H9 (cell line): Measurements from ENCODE around the gene RPL22L1. TPM values are rescaled to one million over a fixed set of nuclear protein-coding genes. Genes with fewer than 3 reads are reported as not detected.
"Not testable (repeated sequence)": the region's sequence is repeated elsewhere in the genome, so short reads cannot be mapped to it uniquely, and the experiment has no call there.

Source experiments
- DNase-seq: peaks from one replicate; pipeline ENCODE4 v3.0.0-alpha.2; 2017
- H2AFZ ChIP-seq: one replicate; pipeline ENCODE4 v1.6.1; 2013; ENCODE audit warnings: mild to moderate bottlenecking, low read length, control low read depth, moderate library complexity
- H2AK5ac ChIP-seq: 2 replicates; pipeline ENCODE4 v1.6.1; 2013; ENCODE audit warnings: low read length, control low read depth, mixed read lengths; ENCODE audit not compliant: insufficient read length
- H2BK120ac ChIP-seq: one replicate; pipeline ENCODE4 v1.6.1; 2013; ENCODE audit warnings: low read depth, mild to moderate bottlenecking, low read length, control low read depth, inconsistent platforms; ENCODE audit not compliant: poor library complexity, severe bottlenecking
- H2BK12ac ChIP-seq: 2 replicates; pipeline ENCODE4 v1.6.1; 2013; ENCODE audit warnings: low read length, control low read depth, mixed read lengths, low read depth; ENCODE audit not compliant: insufficient read length
- H2BK15ac ChIP-seq: 2 replicates; pipeline ENCODE4 v1.6.1; 2013; ENCODE audit warnings: low read depth, low read length, control low read depth
- H2BK20ac ChIP-seq: one replicate; pipeline ENCODE4 v1.6.1; 2013; ENCODE audit warnings: low read depth, mild to moderate bottlenecking, low read length, control low read depth, inconsistent platforms; ENCODE audit not compliant: poor library complexity, severe bottlenecking
- H2BK5ac ChIP-seq: 2 replicates; pipeline ENCODE4 v1.6.1; 2013; ENCODE audit warnings: low read length, control low read depth, mixed read lengths; ENCODE audit not compliant: insufficient read length
- H3K14ac ChIP-seq: 2 replicates; pipeline ENCODE4 v1.6.1; 2013; ENCODE audit warnings: low read length, control low read depth; ENCODE audit not compliant: insufficient read depth
- H3K18ac ChIP-seq: 2 replicates; pipeline ENCODE4 v1.6.1; 2013; ENCODE audit warnings: low read depth, mild to moderate bottlenecking, mixed read lengths, low read length, control low read depth; ENCODE audit not compliant: insufficient read length
- H3K23ac ChIP-seq: 2 replicates; pipeline ENCODE4 v1.6.1; 2013; ENCODE audit warnings: low read length, control low read depth, mixed read lengths, low read depth; ENCODE audit not compliant: insufficient read length
- H3K23me2 ChIP-seq: 2 replicates; pipeline ENCODE4 v1.6.1; 2013; ENCODE audit warnings: low read depth, mild to moderate bottlenecking, mixed read lengths, low read length, control low read depth; ENCODE audit not compliant: insufficient read length, poor library complexity, severe bottlenecking
- H3K27ac ChIP-seq: 2 replicates; pipeline ENCODE4 v1.5.1; 2013; ENCODE audit warnings: low read length, control low read depth, mixed read lengths, low read depth; ENCODE audit not compliant: insufficient read length
- H3K27me3 ChIP-seq: 2 replicates; pipeline ENCODE4 v1.6.1; 2013; ENCODE audit warnings: low read length, control low read depth, inconsistent platforms; ENCODE audit not compliant: insufficient read depth
- H3K4ac ChIP-seq: 2 replicates; pipeline ENCODE4 v1.6.1; 2013; ENCODE audit warnings: low read depth, mild to moderate bottlenecking, control low read depth, inconsistent platforms, low read length, moderate library complexity
- H3K4me1 ChIP-seq: 2 replicates; pipeline ENCODE4 v1.6.1; 2013; ENCODE audit warnings: low read length, control low read depth, inconsistent platforms; ENCODE audit not compliant: insufficient read depth
- H3K4me2 ChIP-seq: 2 replicates; pipeline ENCODE4 v1.6.1; 2013; ENCODE audit warnings: low read length, control low read depth, mixed read lengths; ENCODE audit not compliant: insufficient read length, insufficient read depth
- H3K56ac ChIP-seq: 2 replicates; pipeline ENCODE4 v1.6.1; 2013; ENCODE audit warnings: low read depth, mild to moderate bottlenecking, mixed read lengths, low read length, control low read depth; ENCODE audit not compliant: insufficient read length
- H3K79me1 ChIP-seq: 2 replicates; pipeline ENCODE4 v1.6.1; 2013; ENCODE audit warnings: low read depth, mild to moderate bottlenecking, moderate library complexity, low read length, control low read depth, inconsistent platforms; ENCODE audit not compliant: insufficient read depth, poor library complexity, severe bottlenecking
- H3K79me2 ChIP-seq: 2 replicates; pipeline ENCODE4 v1.6.1; 2013; ENCODE audit warnings: low read length, control low read depth, inconsistent platforms; ENCODE audit not compliant: insufficient read depth
- H3K9ac ChIP-seq: 2 replicates; pipeline ENCODE4 v1.6.1; 2013; ENCODE audit warnings: low read length, control low read depth, mixed read lengths; ENCODE audit not compliant: insufficient read length; ENCODE audit errors: extremely low read depth
- H3K9me3 ChIP-seq: one replicate; pipeline ENCODE4 v1.6.1; 2013; ENCODE audit warnings: low read depth, low read length, inconsistent platforms; ENCODE audit not compliant: control insufficient read depth
- H3T11ph ChIP-seq: one replicate; pipeline ENCODE4 v1.6.1; 2013; ENCODE audit warnings: mild to moderate bottlenecking, low read length, control low read depth, inconsistent platforms
- H4K20me1 ChIP-seq: one replicate; pipeline ENCODE4 v1.6.1; 2013; ENCODE audit not compliant: control insufficient read depth, insufficient read length, insufficient read depth
- H4K5ac ChIP-seq: 2 replicates; pipeline ENCODE4 v1.6.1; 2013; ENCODE audit warnings: low read depth, mild to moderate bottlenecking, mixed read lengths, low read length, control low read depth; ENCODE audit not compliant: insufficient read length
- H4K8ac ChIP-seq: replicated peaks from 2 replicates; pipeline ENCODE4 v1.6.1; 2013; ENCODE audit warnings: low read length, control low read depth, mixed read lengths, low read depth; ENCODE audit not compliant: insufficient read length
- H4K91ac ChIP-seq: 2 replicates; pipeline ENCODE4 v1.6.1; 2013; ENCODE audit warnings: low read depth, mild to moderate bottlenecking, moderate library complexity, mixed read lengths, low read length, control low read depth; ENCODE audit not compliant: insufficient read length
- H3K27ac Mint-ChIP-seq, 3 experiments: 2 replicates in 2 of 3; 3 replicates in 1 of 3; pipeline ENCODE4 v1.8.0; 2020 to 2021; ENCODE audit warnings: mixed read lengths in 3 of 3, mild to moderate bottlenecking in 1 of 3, moderate library complexity in 1 of 3
- H3K27me3 Mint-ChIP-seq: 2 replicates; pipeline ENCODE4 v1.8.0; 2021; ENCODE audit warnings: low read depth, mild to moderate bottlenecking, moderate library complexity, mixed read lengths
- H3K36me3 Mint-ChIP-seq, 3 experiments: 2 replicates in 2 of 3; 3 replicates in 1 of 3; pipeline ENCODE4 v1.8.0; 2020 to 2021; ENCODE audit warnings: low read depth in 3 of 3, mixed read lengths in 3 of 3; ENCODE audit not compliant: insufficient read depth in 1 of 3
- H3K4me1 Mint-ChIP-seq, 2 experiments: 2 replicates each; pipeline ENCODE4 v1.8.0; 2020; ENCODE audit warnings: mixed read lengths in 2 of 2
- H3K4me3 Mint-ChIP-seq, 2 experiments: 2 replicates in 1 of 2; 3 replicates in 1 of 2; pipeline ENCODE4 v1.8.0; 2020 to 2021; ENCODE audit warnings: mild to moderate bottlenecking in 2 of 2, mixed read lengths in 2 of 2, moderate library complexity in 1 of 2
- H3K9me3 Mint-ChIP-seq, 2 experiments: 2 replicates in 1 of 2; 3 replicates in 1 of 2; pipeline ENCODE4 v1.8.0; 2020; ENCODE audit warnings: mild to moderate bottlenecking in 2 of 2, mixed read lengths in 2 of 2, moderate library complexity in 1 of 2
- WGBS: extraction: QIAGEN DNeasy Blood & Tissue Kit; methylation state at CpG from one replicate; pipeline ENCODE4 v1.1.7; 2013; ENCODE audit warnings: missing lambda C conversion rate, low lambda C conversion rate, mixed read lengths; ENCODE audit not compliant: insufficient read length; ENCODE audit errors: extremely low coverage; 5-methylcytosine and 5-hydroxymethylcytosine counted together
- total RNA-seq: library from RNA; stranded (reverse); gene quantifications from 2 replicates; pipeline ENCODE4 v1.2.1, GENCODE V29; 2021

The RPL22L1 gene
- total RNA-seq, 1 experiment from 2014 or later = 100 TPM

GRCh38 chr3:170878688-170879087 is 8.7 kb upstream of the RPL22L1 start:
- not testable (repeated sequence) for H3K9ac ChIP-seq, H4K91ac ChIP-seq, H3K23ac ChIP-seq, H4K20me1 ChIP-seq, H3K27ac ChIP-seq, H4K5ac ChIP-seq, H2BK5ac ChIP-seq, H3K9me3 ChIP-seq, H2BK120ac ChIP-seq, H3K4me2 ChIP-seq, H3K9me3 Mint-ChIP-seq, H2BK12ac ChIP-seq, H2BK15ac ChIP-seq, H2AFZ ChIP-seq, H2BK20ac ChIP-seq, H3K4ac ChIP-seq, H4K8ac ChIP-seq, H3K27ac Mint-ChIP-seq, H2AK5ac ChIP-seq, DNase-seq, H3K79me2 ChIP-seq, H3K4me3 Mint-ChIP-seq, H3K18ac ChIP-seq, H3K4me1 ChIP-seq, H3K79me1 ChIP-seq, H3K4me1 Mint-ChIP-seq, H3K56ac ChIP-seq, H3K27me3 Mint-ChIP-seq, H3K14ac ChIP-seq, H3K36me3 Mint-ChIP-seq, H3K27me3 ChIP-seq, H3K23me2 ChIP-seq, H3T11ph ChIP-seq
- no CpG with 5 or more reads among the region's 5 CpGs for WGBS

- not testable (repeated sequence) for H2BK120ac ChIP-seq, H3K23me2 ChIP-seq, H2BK12ac ChIP-seq, H2AFZ ChIP-seq, H4K20me1 ChIP-seq, H4K8ac ChIP-seq, H3K14ac ChIP-seq, H2BK5ac ChIP-seq, H2AK5ac ChIP-seq, H3K79me2 ChIP-seq, H3K27ac ChIP-seq, H3K27ac Mint-ChIP-seq, H3K18ac ChIP-seq, H3K9me3 Mint-ChIP-seq, H3K9me3 ChIP-seq, H3K4me2 ChIP-seq, H3K4me1 ChIP-seq, H3K4me1 Mint-ChIP-seq, H3K27me3 ChIP-seq, H3K23ac ChIP-seq, H3K27me3 Mint-ChIP-seq, H3K36me3 Mint-ChIP-seq, H3T11ph ChIP-seq, H3K9ac ChIP-seq, H3K4ac ChIP-seq, H4K5ac ChIP-seq, H3K79me1 ChIP-seq, H2BK20ac ChIP-seq, H3K4me3 Mint-ChIP-seq, H2BK15ac ChIP-seq, DNase-seq, H4K91ac ChIP-seq, H3K56ac ChIP-seq
- no CpG with 5 or more reads among the region's 6 CpGs for WGBS
These were observed 7.3 kb upstream of the RPL22L1 start for GRCh38 chr3:170877311-170877710.
